GM12873 (cell line): Measurements from ENCODE around the gene KCNJ14.

Source experiments
- TF ChIP-seq, protein P1 (sequence below): IDR thresholded peaks from 2 replicates; pipeline ENCODE4 v1.5.1; 2012; ENCODE audit warnings: low read depth, mild to moderate bottlenecking, moderate library complexity, low read length, control low read depth; ENCODE audit not compliant: insufficient read depth; ENCODE audit errors: missing control alignments

The KCNJ14 gene

DNA sequence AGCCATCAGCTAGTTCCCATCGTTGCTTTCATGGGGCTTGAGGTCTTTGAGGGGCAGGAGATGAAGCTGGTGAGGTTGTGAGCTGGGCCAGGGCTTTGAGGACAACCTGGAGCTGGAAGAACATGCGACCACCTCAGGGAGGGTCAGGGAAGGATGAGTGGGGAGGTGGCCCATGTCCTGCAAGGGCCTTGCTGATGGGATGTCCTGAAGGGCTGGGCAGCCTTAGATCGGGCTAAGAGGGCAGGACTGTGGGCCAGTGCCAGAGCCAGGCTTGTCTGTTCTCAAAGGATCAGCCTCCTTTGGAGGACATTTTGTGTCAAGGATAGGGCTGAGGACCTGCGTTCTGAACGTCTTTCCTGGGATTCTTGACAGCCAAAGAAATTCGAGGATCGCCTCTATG lies 24.3 kb downstream of the KCNJ14 start:
- TF ChIP-seq, protein P1, sequence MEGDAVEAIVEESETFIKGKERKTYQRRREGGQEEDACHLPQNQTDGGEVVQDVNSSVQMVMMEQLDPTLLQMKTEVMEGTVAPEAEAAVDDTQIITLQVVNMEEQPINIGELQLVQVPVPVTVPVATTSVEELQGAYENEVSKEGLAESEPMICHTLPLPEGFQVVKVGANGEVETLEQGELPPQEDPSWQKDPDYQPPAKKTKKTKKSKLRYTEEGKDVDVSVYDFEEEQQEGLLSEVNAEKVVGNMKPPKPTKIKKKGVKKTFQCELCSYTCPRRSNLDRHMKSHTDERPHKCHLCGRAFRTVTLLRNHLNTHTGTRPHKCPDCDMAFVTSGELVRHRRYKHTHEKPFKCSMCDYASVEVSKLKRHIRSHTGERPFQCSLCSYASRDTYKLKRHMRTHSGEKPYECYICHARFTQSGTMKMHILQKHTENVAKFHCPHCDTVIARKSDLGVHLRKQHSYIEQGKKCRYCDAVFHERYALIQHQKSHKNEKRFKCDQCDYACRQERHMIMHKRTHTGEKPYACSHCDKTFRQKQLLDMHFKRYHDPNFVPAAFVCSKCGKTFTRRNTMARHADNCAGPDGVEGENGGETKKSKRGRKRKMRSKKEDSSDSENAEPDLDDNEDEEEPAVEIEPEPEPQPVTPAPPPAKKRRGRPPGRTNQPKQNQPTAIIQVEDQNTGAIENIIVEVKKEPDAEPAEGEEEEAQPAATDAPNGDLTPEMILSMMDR = no peak

DNA sequence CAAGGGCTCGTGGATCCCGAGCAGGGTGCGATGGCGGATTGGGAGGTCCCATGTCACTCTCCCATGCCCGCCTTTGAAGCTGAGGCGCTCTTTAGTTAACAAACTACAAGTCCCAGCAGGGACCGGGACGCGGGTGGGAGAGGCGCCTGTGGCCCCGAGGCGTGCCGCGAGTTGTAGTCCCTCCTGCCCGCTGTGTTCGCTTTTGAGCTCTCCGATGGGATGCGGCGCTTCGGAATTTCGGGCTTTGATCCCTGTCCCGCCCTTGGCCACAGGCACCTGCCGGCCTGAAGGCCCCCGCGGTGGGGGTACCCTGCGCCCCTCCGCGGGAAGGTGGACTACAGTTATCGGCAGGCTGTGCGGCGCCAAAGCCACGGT lies 24.8 kb downstream of the KCNJ14 start:
- TF ChIP-seq, protein P1 = no peak

DNA sequence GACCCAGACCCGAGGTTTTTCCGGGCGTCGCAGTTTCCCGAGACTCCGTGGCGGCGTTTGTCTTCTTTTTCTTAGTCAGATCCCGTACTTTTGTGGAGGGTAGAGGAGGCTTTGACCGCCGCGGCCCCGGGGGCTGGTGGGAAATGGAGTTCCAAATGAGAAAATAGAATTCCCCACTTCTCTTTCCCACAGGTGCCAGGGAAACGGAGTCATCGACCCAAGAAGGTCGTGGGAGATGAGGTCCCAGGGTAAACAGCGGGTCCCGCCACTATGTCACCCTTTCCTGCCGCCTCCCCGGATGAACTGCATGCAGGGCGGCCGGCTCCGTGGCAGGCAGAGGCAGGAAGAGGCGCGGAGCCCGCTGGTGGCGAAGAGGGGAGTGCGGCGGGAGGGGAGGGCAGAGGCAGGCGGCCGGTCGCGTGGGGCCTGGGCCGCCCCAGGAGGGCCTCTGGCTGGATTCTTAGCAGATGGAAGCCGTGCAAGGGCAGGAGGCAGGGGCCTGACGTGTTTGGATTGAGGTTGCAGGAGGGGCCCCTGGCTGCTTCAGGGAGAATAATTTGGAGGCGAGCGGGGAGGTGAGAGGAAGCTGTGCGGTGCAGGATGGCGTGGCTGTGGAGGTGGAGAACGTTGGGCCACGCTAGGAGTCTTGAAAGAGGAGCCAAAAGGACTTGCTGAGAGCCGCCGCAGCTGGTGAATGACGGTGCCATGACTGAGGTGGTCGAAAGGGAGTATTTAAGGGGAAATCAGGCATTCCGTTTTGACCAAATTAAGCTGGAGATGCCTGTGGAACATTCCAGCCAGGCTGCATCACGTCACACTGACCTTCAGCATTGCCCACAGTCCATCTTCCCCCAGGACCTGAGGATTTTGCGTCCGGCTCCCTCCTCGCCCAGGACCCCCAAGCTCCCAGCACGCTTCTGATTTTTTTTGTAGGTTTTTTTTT lies 25.5 kb downstream of the KCNJ14 start:
- TF ChIP-seq, protein P1 = no peak

DNA sequence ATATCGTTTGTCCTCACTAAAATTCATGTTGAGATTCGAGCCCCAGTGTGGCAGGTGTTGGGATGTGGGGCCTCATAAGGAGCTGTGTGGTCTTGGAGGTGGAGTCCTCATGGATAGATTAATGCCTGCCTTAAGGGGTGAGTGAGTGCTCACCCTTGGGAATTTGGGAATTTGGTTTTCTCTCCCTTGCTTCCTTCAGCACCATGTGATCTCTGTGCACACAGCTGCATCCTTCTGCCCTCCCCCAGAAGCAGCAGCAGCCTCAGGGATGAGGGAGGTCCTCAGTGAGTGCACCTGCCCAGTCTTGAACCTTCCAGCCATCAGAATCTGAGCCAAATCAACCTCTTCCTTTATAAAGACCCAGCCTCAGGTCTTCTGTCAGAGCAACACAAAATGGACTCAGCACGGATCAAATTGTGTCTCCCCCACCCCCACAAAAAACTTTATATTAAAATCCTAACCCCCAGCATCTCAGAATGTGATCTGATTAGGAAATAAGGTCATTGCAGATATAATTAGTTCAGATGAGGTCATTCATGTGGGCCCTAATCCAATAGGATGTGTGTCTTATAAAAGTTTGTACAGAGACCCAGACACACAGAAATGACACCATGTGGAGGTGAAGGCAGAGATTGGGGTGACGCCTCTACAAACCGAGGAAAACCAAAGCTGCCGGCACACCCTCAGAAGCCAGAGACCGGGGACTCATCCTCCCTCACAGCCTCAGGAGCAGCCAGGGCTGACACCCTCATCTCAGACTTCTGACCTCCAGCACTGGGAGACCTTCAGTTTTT lies 26.7 kb downstream of the KCNJ14 start:
- TF ChIP-seq, protein P1 = no peak

DNA sequence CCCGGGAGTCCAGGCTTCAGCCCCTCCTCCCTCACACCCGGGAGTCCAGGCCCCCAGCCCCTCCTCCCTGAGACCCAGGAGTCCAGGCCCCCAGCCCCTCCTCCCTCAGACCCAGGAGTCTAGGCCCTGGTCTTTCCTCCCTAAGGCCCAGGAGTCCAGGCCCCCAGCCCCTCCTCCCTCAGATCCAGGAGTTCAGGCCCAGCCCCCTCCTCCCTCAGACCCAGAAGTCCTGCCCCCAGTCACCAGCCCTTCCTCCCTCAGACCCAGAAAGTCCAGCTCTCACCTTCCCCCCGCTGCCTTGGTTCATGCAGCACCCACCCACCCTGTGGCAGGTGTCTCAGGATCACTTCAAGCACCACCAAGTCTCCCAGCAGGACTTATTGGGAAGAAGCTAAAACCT lies 27.9 kb downstream of the KCNJ14 start:
- TF ChIP-seq, protein P1 = no peak

DNA sequence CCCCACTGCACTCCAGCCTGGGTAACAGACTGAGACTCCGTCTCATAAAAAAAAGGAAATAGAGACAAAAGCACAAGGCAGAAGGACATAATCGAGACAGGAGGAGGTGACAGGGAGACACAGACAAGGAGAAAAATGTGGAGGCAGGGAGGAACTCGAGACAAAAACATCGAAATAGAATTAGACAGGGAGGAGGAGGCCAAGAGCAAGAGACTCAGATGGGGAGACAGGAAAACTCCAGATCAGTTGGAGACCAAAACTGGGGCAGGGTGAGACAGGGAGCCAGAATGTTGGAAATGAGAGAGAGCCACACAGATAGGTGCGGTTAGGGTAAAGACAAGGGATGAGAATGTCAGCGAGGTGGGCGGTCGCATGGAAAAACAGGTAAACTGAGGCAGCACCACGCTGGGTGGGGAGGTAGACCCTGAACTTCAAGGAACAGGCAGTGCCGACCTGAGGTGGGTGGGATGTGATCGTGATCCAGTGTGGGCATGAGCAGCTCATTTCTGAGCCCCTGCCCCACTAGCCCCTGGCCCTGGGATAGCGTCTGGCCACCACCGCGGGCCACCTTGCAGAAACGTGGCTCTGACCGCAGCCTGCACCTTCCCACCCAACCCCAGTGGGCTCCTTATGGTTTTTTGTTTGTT lies 29.0 kb downstream of the KCNJ14 start:
- TF ChIP-seq, protein P1 = no peak
